HG02642 (cell line): ENCODE data around the gene DGKZ.

Source experiments
- ATAC-seq: cut with Tn5 transposase; IDR thresholded peaks from one replicate; pipeline ENCODE4 v1.9.1; 2021; ENCODE audit warnings: mild to moderate bottlenecking; ENCODE audit not compliant: unreplicated experiment, poor library complexity

Gene DGKZ

GRCh38 chr11:46343520-46343919 lies 3.7 kb upstream of the DGKZ start:
- no peak for ATAC-seq

- no peak for ATAC-seq
Observed at GRCh38 chr11:46345131-46345597, 2.1 kb upstream of the DGKZ start.

- ATAC-seq: no peak
Observed at GRCh38 chr11:46345881-46346484, 1.3 kb upstream of the DGKZ start.

GRCh38 chr11:46347637-46348311 lies 511 bp downstream of the DGKZ start:
- ATAC-seq: peak; percentile 10

- ATAC-seq: no peak
Observed at GRCh38 chr11:46348566-46349401, 1.5 kb downstream of the DGKZ start.

GRCh38 chr11:46350695-46351094 lies 3.4 kb downstream of the DGKZ start:
- no peak for ATAC-seq

GRCh38 chr11:46351148-46351547 lies 3.9 kb downstream of the DGKZ start:
- no peak for ATAC-seq

GRCh38 chr11:46351606-46352005 lies 4.3 kb downstream of the DGKZ start:
- no peak for ATAC-seq

- no peak for ATAC-seq
Observed at GRCh38 chr11:46352063-46352841, 5.0 kb downstream of the DGKZ start.

- no peak for ATAC-seq
Observed at GRCh38 chr11:46353698-46354097, 6.4 kb downstream of the DGKZ start.

- no peak for ATAC-seq
Observed at GRCh38 chr11:46356924-46357482, 9.7 kb downstream of the DGKZ start.

- ATAC-seq: no peak
Observed at GRCh38 chr11:46357483-46357936, 10.2 kb downstream of the DGKZ start.

- ATAC-seq: no peak
Observed at GRCh38 chr11:46359953-46360352, 12.7 kb downstream of the DGKZ start.

GRCh38 chr11:46360878-46361277 lies 13.6 kb downstream of the DGKZ start:
- peak; percentile 9 for ATAC-seq

- ATAC-seq: peak; percentile 89
Observed at GRCh38 chr11:46361283-46362155, 14.3 kb downstream of the DGKZ start.

- ATAC-seq: no peak
Observed at GRCh38 chr11:46362156-46363030, 15.1 kb downstream of the DGKZ start.

- no peak for ATAC-seq
Observed at GRCh38 chr11:46363031-46363407, 15.8 kb downstream of the DGKZ start.

- ATAC-seq: no peak
Observed at GRCh38 chr11:46363455-46364005, 16.3 kb downstream of the DGKZ start.
